Nephron (organoid): ENCODE measurements around the gene RINL.

Experiments
- H3K27ac Mint-ChIP-seq, 3 experiments: 2 replicates each; pipeline ENCODE4 v1.8.0; 2020; ENCODE audit warnings: mixed read lengths in 3 of 3, mild to moderate bottlenecking in 2 of 3, moderate library complexity in 1 of 3
- H3K27me3 Mint-ChIP-seq: 2 replicates; pipeline ENCODE4 v1.8.0; 2021; ENCODE audit warnings: low read depth, mild to moderate bottlenecking, moderate library complexity, mixed read lengths
- H3K36me3 Mint-ChIP-seq: 2 replicates; pipeline ENCODE4 v1.8.0; 2020; ENCODE audit warnings: low read depth, mixed read lengths
- H3K4me1 Mint-ChIP-seq: 2 replicates; pipeline ENCODE4 v1.8.0; 2020; ENCODE audit warnings: mixed read lengths
- H3K4me3 Mint-ChIP-seq, 3 experiments: 2 replicates each; pipeline ENCODE4 v1.8.0; 2020; ENCODE audit warnings: mild to moderate bottlenecking in 3 of 3, mixed read lengths in 3 of 3, moderate library complexity in 2 of 3
- H3K9me3 Mint-ChIP-seq: 2 replicates; pipeline ENCODE4 v1.8.0; 2020; ENCODE audit warnings: mixed read lengths
- TF ChIP-seq, protein P1 (sequence below), 3 experiments: fragments of 200-600 bp; sonication (generic); IDR thresholded peaks; one replicate each; pipeline ENCODE4 v1.5.0; 2021; ENCODE audit warnings: antibody characterized with exemption in 3 of 3; ENCODE audit not compliant: unreplicated experiment in 3 of 3

Gene RINL

DNA sequence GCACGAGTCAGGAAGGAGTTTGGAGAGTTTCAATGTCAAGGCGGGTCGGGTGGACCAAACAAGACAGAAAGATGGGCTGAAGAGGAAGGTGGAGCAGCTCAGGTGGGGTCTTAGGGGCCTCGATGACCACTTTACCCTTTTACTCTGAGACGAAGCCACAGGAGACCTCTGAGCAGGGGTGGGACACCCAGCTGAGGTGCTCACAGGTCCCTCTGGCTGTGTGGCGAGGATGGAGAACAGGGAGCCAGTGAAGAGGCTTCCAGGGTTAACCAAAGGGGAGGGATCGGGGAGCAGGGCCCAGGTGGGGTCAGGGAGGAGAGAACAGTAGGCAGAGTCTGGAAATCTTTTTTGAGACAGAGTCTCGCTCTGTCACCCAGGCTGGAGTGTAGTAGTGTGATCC is 35.9 kb upstream of the RINL start:
- Mint-ChIP-seq H3K36me3 (no peaks in the 10 kb centered on the region), H3K4me3 (no peak overlapping the region), H3K4me1 (peaks cover 7% of the 10 kb centered on the region), H3K27me3 (peaks cover 3% of the 10 kb centered on the region), H3K27ac (peak overlapping the region in 1 of 3 experiments; percentile 14), H3K9me3 (no peaks in the 10 kb centered on the region)
- TF ChIP-seq, protein P1, sequence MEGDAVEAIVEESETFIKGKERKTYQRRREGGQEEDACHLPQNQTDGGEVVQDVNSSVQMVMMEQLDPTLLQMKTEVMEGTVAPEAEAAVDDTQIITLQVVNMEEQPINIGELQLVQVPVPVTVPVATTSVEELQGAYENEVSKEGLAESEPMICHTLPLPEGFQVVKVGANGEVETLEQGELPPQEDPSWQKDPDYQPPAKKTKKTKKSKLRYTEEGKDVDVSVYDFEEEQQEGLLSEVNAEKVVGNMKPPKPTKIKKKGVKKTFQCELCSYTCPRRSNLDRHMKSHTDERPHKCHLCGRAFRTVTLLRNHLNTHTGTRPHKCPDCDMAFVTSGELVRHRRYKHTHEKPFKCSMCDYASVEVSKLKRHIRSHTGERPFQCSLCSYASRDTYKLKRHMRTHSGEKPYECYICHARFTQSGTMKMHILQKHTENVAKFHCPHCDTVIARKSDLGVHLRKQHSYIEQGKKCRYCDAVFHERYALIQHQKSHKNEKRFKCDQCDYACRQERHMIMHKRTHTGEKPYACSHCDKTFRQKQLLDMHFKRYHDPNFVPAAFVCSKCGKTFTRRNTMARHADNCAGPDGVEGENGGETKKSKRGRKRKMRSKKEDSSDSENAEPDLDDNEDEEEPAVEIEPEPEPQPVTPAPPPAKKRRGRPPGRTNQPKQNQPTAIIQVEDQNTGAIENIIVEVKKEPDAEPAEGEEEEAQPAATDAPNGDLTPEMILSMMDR (IDR thresholded peaks at IDR 0.05; ENCODE audit: unreplicated experiment in 3 of 3): no peak

DNA sequence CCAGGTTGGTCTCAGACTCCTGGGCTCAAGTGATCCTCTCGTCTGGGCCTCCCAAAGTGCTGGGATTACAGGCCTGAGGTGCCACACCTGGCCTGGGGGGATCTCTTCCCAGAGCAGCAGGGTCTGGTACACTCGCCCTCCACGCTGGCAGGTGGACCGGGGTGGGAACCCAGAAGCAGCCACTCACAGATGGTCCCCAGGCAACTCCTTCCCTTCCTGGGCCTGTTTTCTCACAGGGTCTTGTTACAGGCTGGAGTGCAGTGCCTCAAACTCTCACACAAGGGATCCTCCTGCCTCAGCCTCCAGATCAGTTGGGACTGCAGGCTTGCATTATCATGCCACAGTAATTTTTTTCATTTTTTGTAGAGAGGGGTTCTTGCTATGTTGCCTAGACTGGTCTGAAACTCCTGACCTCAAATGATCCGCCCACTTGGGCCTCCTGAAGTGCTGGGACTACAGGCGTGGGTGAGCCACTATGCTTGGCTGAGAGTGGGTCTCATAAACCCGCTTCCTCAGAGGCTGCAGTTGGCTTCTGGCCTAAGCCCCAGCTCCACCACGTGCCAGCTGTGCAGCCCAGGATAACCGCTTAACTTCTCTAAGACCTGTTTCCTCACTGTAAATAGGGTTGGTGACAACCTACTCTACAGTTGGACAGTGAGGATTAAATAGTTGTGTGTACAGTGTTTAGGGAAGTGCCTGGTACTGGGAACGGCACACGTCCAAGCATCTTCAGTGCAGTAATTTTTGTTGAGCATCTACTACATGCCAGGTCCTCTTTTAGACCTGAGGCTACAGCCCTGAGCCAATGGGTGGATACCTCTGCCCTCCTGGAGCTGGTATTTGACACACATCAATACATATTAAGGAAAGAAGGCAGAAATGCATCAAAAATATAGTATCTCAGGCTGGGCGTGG is 34.8 kb upstream of the RINL start:
- no peaks in the 10 kb centered on the region for H3K9me3 Mint-ChIP-seq
- no peak overlapping the region for H3K4me3 Mint-ChIP-seq
- peaks cover 2% of the 10 kb centered on the region for H3K36me3 Mint-ChIP-seq
- H3K27ac Mint-ChIP-seq: peak overlapping the region in 1 of 3 experiments; percentile 39
- TF ChIP-seq, protein P1 (IDR thresholded peaks at IDR 0.05; ENCODE audit: unreplicated experiment in 3 of 3): no peak
- peaks cover 3% of the 10 kb centered on the region for H3K27me3 Mint-ChIP-seq
- peaks cover 7% of the 10 kb centered on the region for H3K4me1 Mint-ChIP-seq

DNA sequence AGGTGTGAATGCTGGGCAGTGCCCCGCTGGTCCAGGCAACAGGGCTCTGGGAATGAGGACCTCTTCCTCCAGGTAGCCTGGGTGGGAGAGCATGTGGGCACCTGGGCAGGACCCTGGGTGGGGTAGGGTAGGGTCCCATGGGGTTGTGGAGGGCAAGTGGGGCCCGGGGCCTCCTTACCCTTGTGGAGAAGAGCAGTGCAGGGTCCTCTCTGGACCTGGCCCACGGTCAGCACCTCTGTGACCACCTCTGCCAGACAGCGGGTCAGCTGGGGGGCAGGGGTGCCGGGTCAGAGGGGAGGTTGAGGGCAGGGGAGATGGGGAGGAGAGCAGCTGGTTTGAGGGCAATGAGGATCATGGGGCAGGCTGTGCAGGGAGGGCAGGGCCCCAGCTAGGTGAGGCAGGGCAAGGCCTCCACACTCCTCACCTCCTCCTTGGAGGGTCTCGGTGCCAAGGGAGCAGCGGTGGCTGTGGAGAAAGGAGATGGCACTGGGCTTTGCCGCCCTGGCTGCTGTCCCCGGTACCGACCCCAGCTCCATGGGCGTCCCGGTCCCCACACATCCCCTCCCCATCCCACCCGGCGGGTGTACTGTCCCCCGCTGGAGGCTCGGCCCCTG is 33.4 kb upstream of the RINL start:
- TF ChIP-seq, protein P1 (IDR thresholded peaks at IDR 0.05; ENCODE audit: unreplicated experiment in 3 of 3): no peak
- Mint-ChIP-seq H3K4me3 (no peak overlapping the region), H3K27me3 (peaks cover 3% of the 10 kb centered on the region), H3K36me3 (peaks cover 7% of the 10 kb centered on the region), H3K27ac (no peak overlapping the region), H3K4me1 (peaks cover 7% of the 10 kb centered on the region), H3K9me3 (no peaks in the 10 kb centered on the region)

DNA sequence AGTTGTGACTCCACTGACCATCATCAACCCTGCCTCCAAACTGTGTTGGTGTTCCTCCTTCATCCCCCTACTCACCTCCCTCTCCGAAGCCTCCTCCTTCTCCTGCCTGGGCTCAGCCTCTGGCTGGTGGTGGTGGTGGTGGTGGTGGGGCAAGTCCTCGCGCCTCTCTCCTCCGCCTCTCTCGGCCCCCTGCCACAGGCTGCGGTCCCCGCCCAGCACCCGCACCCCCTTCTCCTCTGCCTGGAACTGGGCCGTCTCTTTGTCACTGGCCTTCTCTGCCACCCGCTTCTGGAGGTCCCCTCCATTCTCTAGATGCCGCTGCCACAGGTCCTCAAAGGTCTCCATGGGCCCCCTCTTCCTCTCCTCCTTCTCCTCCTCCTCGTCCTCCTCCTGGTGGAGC is 32.4 kb upstream of the RINL start:
- TF ChIP-seq, protein P1 (IDR thresholded peaks at IDR 0.05; ENCODE audit: unreplicated experiment in 3 of 3): no peak
- H3K36me3 Mint-ChIP-seq: peaks cover 7% of the 10 kb centered on the region
- no peak overlapping the region for H3K4me3 Mint-ChIP-seq
- H3K27ac Mint-ChIP-seq: no peak overlapping the region
- H3K4me1 Mint-ChIP-seq: peaks cover 7% of the 10 kb centered on the region
- H3K9me3 Mint-ChIP-seq: no peaks in the 10 kb centered on the region
- H3K27me3 Mint-ChIP-seq: peaks cover 3% of the 10 kb centered on the region

DNA sequence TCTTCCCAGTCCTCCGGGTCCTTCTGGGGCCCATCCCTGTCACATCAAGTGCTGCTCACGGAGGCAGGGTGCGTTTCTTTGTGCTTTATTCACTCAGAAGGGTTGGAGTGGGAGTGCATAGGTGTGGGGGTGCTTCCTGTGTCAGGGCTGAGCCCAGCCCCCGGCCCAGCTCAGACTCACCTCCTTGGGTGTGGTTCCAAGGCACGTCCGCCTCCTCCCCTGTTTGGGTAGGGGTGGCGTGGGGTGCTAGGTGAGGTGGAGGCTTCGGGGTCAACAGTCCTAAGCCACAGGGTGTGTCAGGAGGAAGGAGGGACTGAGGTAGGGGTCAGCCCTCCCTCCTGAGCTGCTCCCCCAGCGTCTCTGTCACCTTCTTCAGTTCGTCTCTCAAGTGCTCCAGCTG is 30.8 kb upstream of the RINL start:
- Mint-ChIP-seq H3K27me3 (peaks cover 3% of the 10 kb centered on the region), H3K4me3 (no peak overlapping the region), H3K36me3 (peaks cover 13% of the 10 kb centered on the region), H3K27ac (no peak overlapping the region), H3K9me3 (peaks cover 3% of the 10 kb centered on the region), H3K4me1 (peaks cover 7% of the 10 kb centered on the region)
- TF ChIP-seq, protein P1 (IDR thresholded peaks at IDR 0.05; ENCODE audit: unreplicated experiment in 3 of 3): no peak
